SK-N-SH (cell line): ENCODE results near the gene KIRREL1. TPM values are rescaled to one million over a fixed set of nuclear protein-coding genes. Genes with fewer than 3 reads are reported as not detected.

Source experiments
- CTCF ChIA-PET: fragments of 300-600, 350-600 bp; formaldehyde crosslinking; extraction: SDS; loops from one replicate; lab custom pipeline; 2021; lab: Yijun Ruan, JAX
- POLR2A ChIA-PET: fragments of 350-600 bp; sonication (Branson Sonifier 250); formaldehyde crosslinking; extraction: SDS; loops from one replicate; lab custom pipeline; 2020; ENCODE audit warnings: antibody characterized with exemption, inconsistent platforms; lab: Yijun Ruan, JAX
- DNase-seq: peaks from one replicate; pipeline ENCODE4 v3.0.0; 2012
- H2AFZ ChIP-seq: fragments of 200-600 bp; sonication (generic); 2 replicates; pipeline ENCODE4 v1.8.1; 2016; ENCODE audit warnings: antibody characterized with exemption, mild to moderate bottlenecking, low read depth
- H3F3A ChIP-seq: fragments of 200-600 bp; sonication (generic); replicated peaks from 2 replicates; pipeline ENCODE3; 2016; ENCODE audit warnings: antibody characterized with exemption, mild to moderate bottlenecking; ENCODE audit not compliant: insufficient read depth
- H3K27ac ChIP-seq, 2 experiments: fragments of 200-500 bp in 1 of 2; fragments of 200-600 bp in 1 of 2; sonication (Bioruptor generic) in 1 of 2; sonication (generic), shearing (Covaris generic) in 1 of 2; 2 replicates each; pipeline versions ENCODE4 v1.5.1 to v1.6.1; 2014 to 2016; ENCODE audit warnings: low read depth in 2 of 2, inconsistent platforms in 1 of 2, low read length in 1 of 2, mild to moderate bottlenecking in 1 of 2, mixed read lengths in 1 of 2
- H3K27me3 ChIP-seq: fragments of 200-600 bp; sonication (generic), shearing (Covaris generic); 2 replicates; pipeline ENCODE4 v1.6.1; 2016; ENCODE audit warnings: mixed run types; ENCODE audit not compliant: insufficient read depth
- H3K36me3 ChIP-seq, 2 experiments: fragments of 200-500 bp in 1 of 2; fragments of 200-600 bp in 1 of 2; sonication (Bioruptor generic) in 1 of 2; sonication (generic) in 1 of 2; replicated peaks in 1 of 2; 2 replicates each; pipeline versions ENCODE3 to v1.5.1; 2014 to 2016; ENCODE audit warnings: low read length in 1 of 2, mild to moderate bottlenecking in 1 of 2; ENCODE audit not compliant: insufficient read depth in 2 of 2, control insufficient read depth in 1 of 2
- H3K4me1 ChIP-seq, 2 experiments: fragments of 200-500 bp in 1 of 2; fragments of 200-600 bp in 1 of 2; sonication (Bioruptor generic) in 1 of 2; sonication (generic), shearing (Covaris generic) in 1 of 2; 2 replicates each; pipeline versions ENCODE4 v1.5.1 to v1.6.1; 2014 to 2016; ENCODE audit warnings: low read depth in 1 of 2, low read length in 1 of 2, mixed run types in 1 of 2; ENCODE audit not compliant: insufficient read depth in 2 of 2, control insufficient read depth in 1 of 2
- H3K4me2 ChIP-seq: fragments of 200-600 bp; sonication (generic), shearing (Covaris generic); 2 replicates; pipeline ENCODE4 v1.6.1; 2017; ENCODE audit warnings: mixed run types
- H3K4me3 ChIP-seq, 2 experiments: fragments of 200-500 bp in 1 of 2; fragments of 200-600 bp in 1 of 2; sonication (Bioruptor generic) in 1 of 2; sonication (generic), shearing (Covaris generic) in 1 of 2; 2 replicates each; pipeline versions ENCODE4 v1.5.1 to v1.8.1; 2014 to 2016; ENCODE audit warnings: low read depth in 2 of 2, inconsistent platforms in 1 of 2, low read length in 1 of 2, mild to moderate bottlenecking in 1 of 2, mixed read lengths in 1 of 2, moderate library complexity in 1 of 2
- H3K79me2 ChIP-seq: fragments of 200-600 bp; sonication (generic); 2 replicates; pipeline ENCODE4 v1.8.1; 2017; ENCODE audit warnings: mild to moderate bottlenecking; ENCODE audit not compliant: insufficient read depth
- H3K9ac ChIP-seq: fragments of 200-600 bp; sonication (generic); 2 replicates; pipeline ENCODE4 v1.6.1; 2017; ENCODE audit warnings: mixed run types
- H3K9me2 ChIP-seq: fragments of 200-600 bp; sonication (generic); 2 replicates; pipeline ENCODE4 v1.6.1; 2017; ENCODE audit warnings: mixed run types
- H3K9me3 ChIP-seq: fragments of 200-600 bp; sonication (generic); 2 replicates; pipeline ENCODE4 v1.6.1; 2017; ENCODE audit warnings: mixed run types, mild to moderate bottlenecking, moderate library complexity
- H4K20me1 ChIP-seq: fragments of 200-600 bp; sonication (generic); 2 replicates; pipeline ENCODE4 v1.6.1; 2017; ENCODE audit warnings: mild to moderate bottlenecking, mixed run types; ENCODE audit not compliant: insufficient read depth
- GATA2 ChIP-seq: sonication (generic); formaldehyde crosslinking; IDR thresholded peaks from 2 replicates; pipeline ENCODE4 v1.5.0; 2020; ENCODE audit warnings: mild to moderate bottlenecking, missing genetic modification reagents
- JUND ChIP-seq: IDR thresholded peaks from 2 replicates; pipeline ENCODE4 v1.4.0; 2012
- MXI1 ChIP-seq: IDR thresholded peaks from 2 replicates; pipeline ENCODE4 v1.6.1; 2012; ENCODE audit warnings: mild to moderate bottlenecking, low read depth, low read length, improper control_type of control experiment
- RAD21 ChIP-seq: IDR thresholded peaks from 2 replicates; pipeline ENCODE4 v1.6.1; 2012; ENCODE audit warnings: mild to moderate bottlenecking, low read length
- RXRA ChIP-seq: IDR thresholded peaks from 2 replicates; pipeline ENCODE4 v1.4.0; 2012; ENCODE audit warnings: low read depth, mild to moderate bottlenecking, borderline replicate concordance
- SIN3A ChIP-seq: IDR thresholded peaks from 2 replicates; pipeline ENCODE4 v1.6.1; 2012; ENCODE audit warnings: low read depth, mild to moderate bottlenecking, low read length, moderate library complexity, borderline replicate concordance
- SMC3 ChIP-seq: IDR thresholded peaks from 2 replicates; pipeline ENCODE4 v1.6.1; 2012; ENCODE audit warnings: low read depth, low read length, improper control_type of control experiment
- TAF1 ChIP-seq: IDR thresholded peaks from 2 replicates; pipeline ENCODE4 v1.6.1; 2012; ENCODE audit warnings: low read depth, mild to moderate bottlenecking, low read length, moderate library complexity, borderline replicate concordance
- TCF12 ChIP-seq: IDR thresholded peaks from 2 replicates; pipeline ENCODE4 v1.4.0; 2012
- WGBS: methylation state at CpG from one replicate; pipeline ENCODE4 v1.1.6; 2017; ENCODE audit warnings: low lambda C conversion rate; 5-methylcytosine and 5-hydroxymethylcytosine counted together
- polyA plus RNA-seq, 3 experiments: library from polyadenylated mRNA; depleted of rRNA; stranded (reverse); fragments of >200 nt; gene quantifications; 2 replicates each; pipeline ENCODE4 v1.2.3, GENCODE V29; 2012
- TF ChIP-seq, protein P1 (sequence below): fragments of 200-600 bp; sonication (generic); IDR thresholded peaks from 2 replicates; pipeline ENCODE4 v1.6.1; 2017; ENCODE audit warnings: antibody characterized with exemption, mild to moderate bottlenecking, moderate library complexity
- TF ChIP-seq, protein P2 (sequence below): IDR thresholded peaks from 2 replicates; pipeline ENCODE4 v1.4.0; 2012; ENCODE audit warnings: low read depth, borderline replicate concordance
- TF ChIP-seq, protein P3 (sequence below): fragments of 150-350 bp; IDR thresholded peaks from 2 replicates; pipeline ENCODE4 v1.6.1; 2016; ENCODE audit warnings: mild to moderate bottlenecking, low read depth, low read length
- TF ChIP-seq, protein P4 (sequence below): IDR thresholded peaks from 2 replicates; pipeline ENCODE4 v1.6.1; 2012; ENCODE audit warnings: mild to moderate bottlenecking, low read depth, low read length, moderate library complexity

KIRREL1 gene
- polyA plus RNA-seq, 1 of the 3 experiments (the other 2 are of a cell fraction): 47.8 TPM

DNA sequence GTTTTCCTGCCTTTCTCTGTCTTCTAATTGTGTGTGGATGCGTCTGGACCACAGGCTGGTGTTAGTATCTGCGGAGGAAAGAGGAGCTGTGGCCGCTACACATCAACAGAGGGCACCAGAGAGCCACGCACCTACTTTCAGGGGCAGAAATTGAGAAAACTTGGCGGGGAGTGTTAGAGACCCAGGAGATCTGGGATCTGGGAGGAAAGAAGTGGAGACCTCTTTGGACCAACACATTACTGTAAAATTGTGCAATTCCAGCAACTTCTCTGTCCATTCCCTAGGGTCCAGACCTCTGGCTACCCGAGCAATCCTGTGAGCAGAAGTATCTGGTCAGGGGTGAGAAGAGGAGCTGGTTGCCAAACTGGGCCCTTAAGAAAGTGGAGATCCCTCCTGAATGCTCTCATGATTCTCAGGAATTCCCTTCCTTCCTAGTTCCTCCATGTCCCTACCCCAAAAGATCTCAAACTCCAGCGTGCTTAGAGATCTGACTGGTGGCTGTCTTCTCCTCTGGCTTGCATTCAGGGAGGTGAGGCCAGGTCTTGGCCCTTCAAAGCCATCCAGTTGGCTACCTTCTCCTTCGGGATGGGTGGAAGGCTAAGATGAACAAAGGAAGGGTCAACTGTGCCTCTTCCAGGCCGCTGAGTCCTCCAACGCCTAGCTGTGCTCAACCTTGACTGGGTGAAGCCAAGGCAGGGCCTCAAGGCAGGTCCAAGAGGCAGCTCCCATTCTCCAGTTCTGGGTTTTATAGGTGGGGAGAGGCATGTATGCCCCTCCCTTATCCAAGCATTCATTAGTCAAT lies 1.2 kb upstream of the KIRREL1 start:
- Histone ChIP-seq H3K4me2 (peak overlapping the region; percentile 2; the same call in 1 of the 2 replicates), H3K4me3 (peak overlapping the region in 1 of 2 experiments; percentile 10; a peak in 1 of 4 replicates), H3K4me1 (peaks cover 4 to 26% of the 10 kb centered on the region in 2 experiments; a peak in 3 of 4 replicates), H4K20me1 (peaks cover 25% of the 10 kb centered on the region), H3F3A (peaks cover 15% of the 10 kb centered on the region), H3K9ac (no peak overlapping the region), H3K79me2 (peaks cover 41% of the 10 kb centered on the region), H3K9me3 (no peaks in the 10 kb centered on the region), H3K27me3 (no peaks in the 10 kb centered on the region), H3K9me2 (no peaks in the 10 kb centered on the region), H3K27ac (peak overlapping the region; percentile 20 to 76; a peak in 3 of 4 replicates), H2AFZ (peak overlapping the region; percentile 19), H3K36me3 (peaks cover 2 to 7% of the 10 kb centered on the region in 2 experiments)
- TF ChIP-seq, protein P1, sequence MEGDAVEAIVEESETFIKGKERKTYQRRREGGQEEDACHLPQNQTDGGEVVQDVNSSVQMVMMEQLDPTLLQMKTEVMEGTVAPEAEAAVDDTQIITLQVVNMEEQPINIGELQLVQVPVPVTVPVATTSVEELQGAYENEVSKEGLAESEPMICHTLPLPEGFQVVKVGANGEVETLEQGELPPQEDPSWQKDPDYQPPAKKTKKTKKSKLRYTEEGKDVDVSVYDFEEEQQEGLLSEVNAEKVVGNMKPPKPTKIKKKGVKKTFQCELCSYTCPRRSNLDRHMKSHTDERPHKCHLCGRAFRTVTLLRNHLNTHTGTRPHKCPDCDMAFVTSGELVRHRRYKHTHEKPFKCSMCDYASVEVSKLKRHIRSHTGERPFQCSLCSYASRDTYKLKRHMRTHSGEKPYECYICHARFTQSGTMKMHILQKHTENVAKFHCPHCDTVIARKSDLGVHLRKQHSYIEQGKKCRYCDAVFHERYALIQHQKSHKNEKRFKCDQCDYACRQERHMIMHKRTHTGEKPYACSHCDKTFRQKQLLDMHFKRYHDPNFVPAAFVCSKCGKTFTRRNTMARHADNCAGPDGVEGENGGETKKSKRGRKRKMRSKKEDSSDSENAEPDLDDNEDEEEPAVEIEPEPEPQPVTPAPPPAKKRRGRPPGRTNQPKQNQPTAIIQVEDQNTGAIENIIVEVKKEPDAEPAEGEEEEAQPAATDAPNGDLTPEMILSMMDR: peak; percentile 98
- TF ChIP-seq JUND (no peak), TAF1 (no peak), RXRA (no peak), GATA2 (CRISPR knock-in tag) (no peak), SMC3 (peak; percentile 86), RAD21 (peak; percentile 83), SIN3A (peak; percentile 7; the same call in 1 of the 2 replicates)
- TF ChIP-seq, protein P2, sequence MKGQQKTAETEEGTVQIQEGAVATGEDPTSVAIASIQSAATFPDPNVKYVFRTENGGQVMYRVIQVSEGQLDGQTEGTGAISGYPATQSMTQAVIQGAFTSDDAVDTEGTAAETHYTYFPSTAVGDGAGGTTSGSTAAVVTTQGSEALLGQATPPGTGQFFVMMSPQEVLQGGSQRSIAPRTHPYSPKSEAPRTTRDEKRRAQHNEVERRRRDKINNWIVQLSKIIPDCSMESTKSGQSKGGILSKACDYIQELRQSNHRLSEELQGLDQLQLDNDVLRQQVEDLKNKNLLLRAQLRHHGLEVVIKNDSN: no peak
- ChIA-PET CTCF (interaction anchor here (0.6 to 3.7 kb wide), 39 partner anchors 8 to 394 kb away, joined by 3 to 29 read pairs (median 4); partner anchors contain the start of gene FCRL4), POLR2A (no interaction called here)
- DNase-seq: peak; percentile 63
- 24% methylated on average over 10 of the region's 10 CpGs for WGBS

DNA sequence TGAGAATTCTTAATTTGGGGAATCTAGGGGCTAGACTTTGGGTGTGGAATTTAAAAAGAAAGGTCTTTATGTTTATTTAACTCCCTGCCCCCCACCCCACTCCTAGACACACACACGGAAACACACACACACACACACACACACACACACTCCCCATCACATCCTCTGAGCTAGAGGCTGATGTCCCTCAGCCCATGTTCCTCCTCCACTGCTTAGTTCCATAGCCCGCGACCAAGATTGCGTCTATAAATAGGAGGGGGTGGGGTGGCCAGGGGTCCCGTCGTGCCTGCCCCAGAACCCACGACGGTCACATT lies 655 bp upstream of the KIRREL1 start:
- peak overlapping the region in 1 of 2 experiments; percentile 76; a peak in 2 of 4 replicates for H3K27ac ChIP-seq
- peak overlapping the region; percentile 96; the same call in 1 of the 2 replicates for H3K9ac ChIP-seq
- H2AFZ ChIP-seq: peak overlapping the region; percentile 72
- ChIA-PET POLR2A (no interaction called here), CTCF (interaction anchor here (0.6 to 3.7 kb wide), 26 partner anchors 8 to 211 kb away, joined by 3 to 29 read pairs (median 6); no protein-coding TSS in a partner anchor)
- peaks cover 4 to 27% of the 10 kb centered on the region in 2 experiments; a peak in 3 of 4 replicates for H3K4me1 ChIP-seq
- peaks cover 31% of the 10 kb centered on the region for H4K20me1 ChIP-seq
- H3K27me3 ChIP-seq: no peaks in the 10 kb centered on the region
- H3K9me3 ChIP-seq: no peaks in the 10 kb centered on the region
- peak overlapping the region; percentile 90 for H3K4me2 ChIP-seq
- 6% methylated on average over 8 of the region's 8 CpGs for WGBS
- peak overlapping the region; percentile 67 to 96; a peak in 3 of 4 replicates for H3K4me3 ChIP-seq
- peaks cover 15% of the 10 kb centered on the region for H3F3A ChIP-seq
- peaks cover 47% of the 10 kb centered on the region for H3K79me2 ChIP-seq
- H3K9me2 ChIP-seq: no peaks in the 10 kb centered on the region
- H3K36me3 ChIP-seq: peaks cover 2 to 10% of the 10 kb centered on the region in 2 experiments
- DNase-seq: no peak
- TF ChIP-seq TCF12 (no peak), TAF1 (no peak), MXI1 (no peak), RAD21 (no peak)
- TF ChIP-seq, protein P3, sequence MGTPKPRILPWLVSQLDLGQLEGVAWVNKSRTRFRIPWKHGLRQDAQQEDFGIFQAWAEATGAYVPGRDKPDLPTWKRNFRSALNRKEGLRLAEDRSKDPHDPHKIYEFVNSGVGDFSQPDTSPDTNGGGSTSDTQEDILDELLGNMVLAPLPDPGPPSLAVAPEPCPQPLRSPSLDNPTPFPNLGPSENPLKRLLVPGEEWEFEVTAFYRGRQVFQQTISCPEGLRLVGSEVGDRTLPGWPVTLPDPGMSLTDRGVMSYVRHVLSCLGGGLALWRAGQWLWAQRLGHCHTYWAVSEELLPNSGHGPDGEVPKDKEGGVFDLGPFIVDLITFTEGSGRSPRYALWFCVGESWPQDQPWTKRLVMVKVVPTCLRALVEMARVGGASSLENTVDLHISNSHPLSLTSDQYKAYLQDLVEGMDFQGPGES: no peak
- TF ChIP-seq, protein P2: no peak
- TF ChIP-seq, protein P4, sequence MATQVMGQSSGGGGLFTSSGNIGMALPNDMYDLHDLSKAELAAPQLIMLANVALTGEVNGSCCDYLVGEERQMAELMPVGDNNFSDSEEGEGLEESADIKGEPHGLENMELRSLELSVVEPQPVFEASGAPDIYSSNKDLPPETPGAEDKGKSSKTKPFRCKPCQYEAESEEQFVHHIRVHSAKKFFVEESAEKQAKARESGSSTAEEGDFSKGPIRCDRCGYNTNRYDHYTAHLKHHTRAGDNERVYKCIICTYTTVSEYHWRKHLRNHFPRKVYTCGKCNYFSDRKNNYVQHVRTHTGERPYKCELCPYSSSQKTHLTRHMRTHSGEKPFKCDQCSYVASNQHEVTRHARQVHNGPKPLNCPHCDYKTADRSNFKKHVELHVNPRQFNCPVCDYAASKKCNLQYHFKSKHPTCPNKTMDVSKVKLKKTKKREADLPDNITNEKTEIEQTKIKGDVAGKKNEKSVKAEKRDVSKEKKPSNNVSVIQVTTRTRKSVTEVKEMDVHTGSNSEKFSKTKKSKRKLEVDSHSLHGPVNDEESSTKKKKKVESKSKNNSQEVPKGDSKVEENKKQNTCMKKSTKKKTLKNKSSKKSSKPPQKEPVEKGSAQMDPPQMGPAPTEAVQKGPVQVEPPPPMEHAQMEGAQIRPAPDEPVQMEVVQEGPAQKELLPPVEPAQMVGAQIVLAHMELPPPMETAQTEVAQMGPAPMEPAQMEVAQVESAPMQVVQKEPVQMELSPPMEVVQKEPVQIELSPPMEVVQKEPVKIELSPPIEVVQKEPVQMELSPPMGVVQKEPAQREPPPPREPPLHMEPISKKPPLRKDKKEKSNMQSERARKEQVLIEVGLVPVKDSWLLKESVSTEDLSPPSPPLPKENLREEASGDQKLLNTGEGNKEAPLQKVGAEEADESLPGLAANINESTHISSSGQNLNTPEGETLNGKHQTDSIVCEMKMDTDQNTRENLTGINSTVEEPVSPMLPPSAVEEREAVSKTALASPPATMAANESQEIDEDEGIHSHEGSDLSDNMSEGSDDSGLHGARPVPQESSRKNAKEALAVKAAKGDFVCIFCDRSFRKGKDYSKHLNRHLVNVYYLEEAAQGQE: no peak
- TF ChIP-seq, protein P1: no peak
